GM19324 (cell line): ENCODE results near the gene SIRT7.

Source experiments
- ATAC-seq: cut with Tn5 transposase; IDR thresholded peaks from one replicate; pipeline ENCODE4 v1.9.1; 2021; ENCODE audit warnings: mild to moderate bottlenecking, moderate library complexity; ENCODE audit not compliant: unreplicated experiment, low FRiP score

The SIRT7 gene

GRCh38 chr17:81907219-81908145 lies 10.5 kb downstream of the SIRT7 start:
- no peak for ATAC-seq

- ATAC-seq, result no peak
Measured at GRCh38 chr17:81906476-81907218, 11.3 kb downstream of the SIRT7 start.

GRCh38 chr17:81905993-81906392 lies 12.0 kb downstream of the SIRT7 start:
- no peak for ATAC-seq

GRCh38 chr17:81905424-81905875 lies 12.5 kb downstream of the SIRT7 start:
- ATAC-seq, result no peak

- ATAC-seq, result no peak
Measured at GRCh38 chr17:81904600-81905423, 13.2 kb downstream of the SIRT7 start.

GRCh38 chr17:81903896-81904599 lies 13.9 kb downstream of the SIRT7 start:
- no peak for ATAC-seq

GRCh38 chr17:81903415-81903831 lies 14.6 kb downstream of the SIRT7 start:
- no peak for ATAC-seq

- no peak for ATAC-seq
Measured at GRCh38 chr17:81902653-81903414, 15.1 kb downstream of the SIRT7 start.

GRCh38 chr17:81902023-81902652 lies 15.8 kb downstream of the SIRT7 start, which contains the start of gene NPB:
NPB (plus strand) TSS chr17:81902238; CDS start chr17:81902278, 40 bp downstream.
- ATAC-seq, result no peak

GRCh38 chr17:81901167-81902022 lies 16.6 kb downstream of the SIRT7 start:
- ATAC-seq, result no peak

GRCh38 chr17:81900181-81900820 lies 17.7 kb downstream of the SIRT7 start:
- ATAC-seq, result no peak

- ATAC-seq, result no peak
Measured at GRCh38 chr17:81899514-81900166, 18.3 kb downstream of the SIRT7 start.

GRCh38 chr17:81898885-81899284 lies 19.1 kb downstream of the SIRT7 start:
- ATAC-seq, result no peak

GRCh38 chr17:81898029-81898866 lies 19.7 kb downstream of the SIRT7 start:
- no peak for ATAC-seq

- ATAC-seq, result no peak
Measured at GRCh38 chr17:81895400-81895799, 22.6 kb downstream of the SIRT7 start.

- no peak for ATAC-seq
Measured at GRCh38 chr17:81891303-81891552, 26.7 kb downstream of the SIRT7 start.
